GM12865 (cell line): Measurements from ENCODE around the gene MICAL2.

Experiments
- DNase-seq: peaks from one replicate; pipeline ENCODE4 v3.0.0; 2010; ENCODE audit warnings: low read depth
- H3K4me3 ChIP-seq: 2 replicates; pipeline ENCODE4 v1.5.1; 2011; ENCODE audit warnings: mild to moderate bottlenecking, low read depth, low read length, control low read depth
- TF ChIP-seq, protein P1 (sequence below): IDR thresholded peaks from 2 replicates; pipeline ENCODE4 v1.5.1; 2011; ENCODE audit warnings: low read length, control low read depth, low read depth, inconsistent platforms; ENCODE audit not compliant: insufficient read depth; ENCODE audit errors: missing control alignments

Gene MICAL2

DNA sequence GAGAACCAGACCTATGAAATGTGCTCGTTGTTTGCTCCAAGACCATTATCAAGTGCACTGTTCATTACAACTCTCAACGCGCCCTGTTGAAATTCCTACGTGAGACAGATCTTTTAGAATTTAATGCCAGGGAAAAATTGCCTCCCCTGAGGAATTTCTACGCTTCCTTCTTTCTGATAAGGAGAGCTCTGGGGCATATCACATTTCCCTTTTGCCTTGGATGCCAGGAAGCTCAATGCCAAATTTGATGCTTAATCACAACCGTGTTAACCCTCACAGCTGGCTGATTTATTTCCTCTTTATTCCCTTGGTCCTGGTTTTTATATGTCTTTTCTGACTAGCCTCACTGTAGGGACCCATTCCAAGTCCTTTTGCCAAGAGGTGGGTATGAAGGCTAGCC lies 109.4 kb downstream of the MICAL2 start:
- no peak overlapping the region for H3K4me3 ChIP-seq
- no peak for DNase-seq
- TF ChIP-seq, protein P1, sequence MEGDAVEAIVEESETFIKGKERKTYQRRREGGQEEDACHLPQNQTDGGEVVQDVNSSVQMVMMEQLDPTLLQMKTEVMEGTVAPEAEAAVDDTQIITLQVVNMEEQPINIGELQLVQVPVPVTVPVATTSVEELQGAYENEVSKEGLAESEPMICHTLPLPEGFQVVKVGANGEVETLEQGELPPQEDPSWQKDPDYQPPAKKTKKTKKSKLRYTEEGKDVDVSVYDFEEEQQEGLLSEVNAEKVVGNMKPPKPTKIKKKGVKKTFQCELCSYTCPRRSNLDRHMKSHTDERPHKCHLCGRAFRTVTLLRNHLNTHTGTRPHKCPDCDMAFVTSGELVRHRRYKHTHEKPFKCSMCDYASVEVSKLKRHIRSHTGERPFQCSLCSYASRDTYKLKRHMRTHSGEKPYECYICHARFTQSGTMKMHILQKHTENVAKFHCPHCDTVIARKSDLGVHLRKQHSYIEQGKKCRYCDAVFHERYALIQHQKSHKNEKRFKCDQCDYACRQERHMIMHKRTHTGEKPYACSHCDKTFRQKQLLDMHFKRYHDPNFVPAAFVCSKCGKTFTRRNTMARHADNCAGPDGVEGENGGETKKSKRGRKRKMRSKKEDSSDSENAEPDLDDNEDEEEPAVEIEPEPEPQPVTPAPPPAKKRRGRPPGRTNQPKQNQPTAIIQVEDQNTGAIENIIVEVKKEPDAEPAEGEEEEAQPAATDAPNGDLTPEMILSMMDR: no peak

DNA sequence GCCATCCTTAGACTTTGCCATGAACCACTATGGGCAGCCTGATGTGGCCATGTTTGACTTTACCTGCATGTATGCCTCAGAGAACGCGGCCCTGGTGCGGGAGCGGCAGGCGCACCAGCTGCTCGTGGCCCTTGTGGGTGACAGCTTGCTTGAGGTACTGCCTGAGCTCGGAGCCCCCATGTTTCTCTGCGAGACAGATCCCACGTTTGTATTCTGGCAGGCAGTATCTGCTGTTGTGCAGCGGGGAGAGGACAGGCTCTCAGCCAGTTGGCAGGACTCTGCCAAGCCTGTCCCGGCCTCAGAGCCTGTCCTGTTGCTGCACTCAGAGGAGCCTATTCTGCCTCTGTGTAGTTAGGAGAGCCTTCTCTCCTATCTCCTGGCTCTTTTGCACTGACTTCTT lies 109.9 kb downstream of the MICAL2 start:
- DNase-seq: no peak
- TF ChIP-seq, protein P1: no peak
- no peak overlapping the region for H3K4me3 ChIP-seq

DNA sequence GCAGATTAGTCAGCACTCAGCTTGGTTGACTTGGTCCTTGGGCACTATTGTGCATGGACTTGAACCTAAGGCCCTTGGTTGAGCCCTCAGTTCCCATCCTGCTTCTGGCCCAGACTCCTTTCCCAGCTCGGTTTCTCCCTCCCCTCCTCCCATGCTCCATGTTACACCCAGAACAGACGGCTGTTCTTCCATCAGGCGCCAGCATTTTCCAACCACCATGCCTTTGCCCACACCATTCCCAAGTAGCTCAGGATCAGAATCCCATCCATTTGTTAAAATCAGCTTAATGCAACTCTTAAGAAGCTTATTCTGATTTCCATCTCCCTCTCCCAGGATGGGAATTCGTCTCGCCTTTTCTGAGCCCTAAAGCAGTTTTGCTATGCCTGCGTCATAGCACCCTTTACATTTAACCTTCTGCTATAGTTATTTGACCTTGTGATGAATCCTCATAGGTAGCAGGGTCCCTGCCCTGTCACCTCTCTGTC lies 110.7 kb downstream of the MICAL2 start:
- no peak for DNase-seq
- TF ChIP-seq, protein P1: no peak
- no peak overlapping the region for H3K4me3 ChIP-seq

DNA sequence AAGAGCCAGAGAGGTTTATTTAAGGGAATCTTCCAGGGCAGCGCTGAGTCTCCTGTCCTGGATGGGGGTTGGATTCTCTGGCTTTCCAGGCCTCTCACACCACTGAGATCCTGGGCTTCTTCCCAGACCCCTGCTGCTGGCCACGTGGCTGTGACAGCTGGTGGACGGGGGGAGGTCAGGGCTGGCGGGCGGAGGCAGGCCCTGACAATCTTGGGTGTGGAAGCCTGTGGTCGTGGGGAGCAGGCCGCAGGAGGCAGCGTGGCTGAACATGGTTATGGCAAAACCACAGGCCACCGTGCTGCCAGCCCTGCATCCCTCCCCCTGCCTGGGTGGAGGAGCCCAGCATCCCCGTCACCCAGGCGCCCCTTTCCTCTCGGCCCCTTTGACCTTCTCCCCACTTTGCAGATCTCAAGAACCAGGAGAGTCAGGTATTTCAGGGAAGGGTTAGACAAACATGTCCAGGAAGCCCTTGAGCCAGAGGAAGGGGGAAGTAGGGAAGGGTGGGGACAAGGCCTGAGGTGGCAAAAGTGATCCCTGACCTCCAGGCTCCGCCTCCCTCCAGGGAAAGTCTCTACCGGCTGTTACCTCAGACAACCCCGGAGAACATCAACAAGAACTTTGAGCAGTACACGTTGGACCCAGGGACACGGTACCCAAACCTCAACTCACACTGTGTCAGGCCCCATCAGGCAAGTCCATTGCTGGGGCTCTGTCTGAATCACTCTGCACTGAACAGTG lies 111.8 kb downstream of the MICAL2 start:
- TF ChIP-seq, protein P1: no peak
- DNase-seq: no peak
- H3K4me3 ChIP-seq: no peak overlapping the region

DNA sequence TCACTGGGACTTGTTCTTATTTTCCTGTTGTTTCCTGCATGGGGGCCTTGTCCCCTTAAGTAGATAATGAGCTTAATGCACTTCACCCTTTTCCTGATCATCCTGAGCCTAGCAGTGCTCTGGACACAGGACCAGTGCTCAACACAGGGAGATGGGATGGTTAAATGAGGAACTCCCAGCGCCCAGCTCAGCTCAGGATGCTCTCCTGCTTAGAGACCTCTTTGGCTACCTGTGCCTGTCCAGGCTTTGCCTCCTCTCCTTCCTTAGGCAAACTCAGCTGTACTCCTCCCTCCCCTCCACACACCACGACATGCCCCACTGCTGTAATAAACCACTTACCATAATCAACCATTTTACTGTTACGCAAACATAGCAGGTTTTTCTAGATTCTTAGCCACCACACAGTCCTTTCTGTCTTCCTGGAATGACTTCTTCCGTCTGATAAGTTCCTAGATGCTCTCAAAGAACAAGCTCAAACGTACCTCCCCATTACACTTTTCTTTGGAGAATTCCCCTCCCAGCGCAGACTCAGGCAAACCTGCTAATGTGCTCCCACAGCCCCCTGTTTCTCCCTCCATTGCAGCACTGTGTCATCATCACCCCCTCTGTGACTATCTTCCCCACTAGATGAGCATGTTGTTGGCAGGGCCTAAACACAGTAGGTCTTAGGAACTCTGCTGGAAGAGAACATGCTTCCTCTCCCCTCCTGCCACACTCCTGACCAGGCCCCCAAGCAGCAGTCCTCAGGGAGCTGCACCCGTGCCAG lies 113.6 kb downstream of the MICAL2 start:
- no peak for DNase-seq
- H3K4me3 ChIP-seq: peak overlapping the region; percentile 17
- TF ChIP-seq, protein P1: no peak

DNA sequence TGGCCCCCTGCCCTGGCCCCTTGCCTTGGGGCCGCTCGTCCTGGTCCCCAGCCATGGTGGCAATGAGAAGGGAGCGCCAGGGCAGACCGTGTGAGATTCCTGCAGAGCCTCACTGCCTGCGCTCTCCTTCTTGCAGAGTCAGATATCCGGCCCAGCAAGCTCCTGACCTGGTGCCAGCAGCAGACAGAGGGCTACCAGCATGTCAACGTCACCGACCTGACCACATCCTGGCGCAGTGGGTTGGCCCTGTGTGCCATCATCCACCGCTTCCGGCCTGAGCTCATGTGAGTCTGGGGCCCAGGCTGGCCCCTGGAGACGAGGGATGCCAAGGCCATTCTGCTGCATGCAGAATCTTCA lies 114.1 kb downstream of the MICAL2 start:
- H3K4me3 ChIP-seq: peak overlapping the region; percentile 17
- peak; percentile 91 for DNase-seq
- TF ChIP-seq, protein P1: no peak
